ENCODE measurements around the gene INTS11. TPM values are rescaled to one million over a fixed set of nuclear protein-coding genes. Genes with fewer than 3 reads are reported as not detected.

INTS11 gene
- total RNA-seq, 1 donor from 2014 or later, result 94.2 TPM

DNA sequence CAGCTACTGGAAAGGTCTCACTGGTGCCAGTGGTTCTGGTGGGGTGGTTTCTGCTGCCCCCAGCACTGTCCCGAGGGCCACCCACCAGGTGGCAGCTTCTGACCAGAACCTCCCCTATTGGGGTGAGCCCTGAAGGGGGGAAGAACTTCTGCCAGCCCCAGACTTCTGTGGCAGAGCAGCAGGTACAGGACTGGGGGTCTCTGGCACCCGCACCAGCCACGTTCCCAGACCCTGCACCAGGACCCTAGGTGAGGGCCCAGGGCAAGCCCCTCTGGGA is 14.4 kb downstream of the INTS11 start:
- TF ChIP-seq, protein P1, sequence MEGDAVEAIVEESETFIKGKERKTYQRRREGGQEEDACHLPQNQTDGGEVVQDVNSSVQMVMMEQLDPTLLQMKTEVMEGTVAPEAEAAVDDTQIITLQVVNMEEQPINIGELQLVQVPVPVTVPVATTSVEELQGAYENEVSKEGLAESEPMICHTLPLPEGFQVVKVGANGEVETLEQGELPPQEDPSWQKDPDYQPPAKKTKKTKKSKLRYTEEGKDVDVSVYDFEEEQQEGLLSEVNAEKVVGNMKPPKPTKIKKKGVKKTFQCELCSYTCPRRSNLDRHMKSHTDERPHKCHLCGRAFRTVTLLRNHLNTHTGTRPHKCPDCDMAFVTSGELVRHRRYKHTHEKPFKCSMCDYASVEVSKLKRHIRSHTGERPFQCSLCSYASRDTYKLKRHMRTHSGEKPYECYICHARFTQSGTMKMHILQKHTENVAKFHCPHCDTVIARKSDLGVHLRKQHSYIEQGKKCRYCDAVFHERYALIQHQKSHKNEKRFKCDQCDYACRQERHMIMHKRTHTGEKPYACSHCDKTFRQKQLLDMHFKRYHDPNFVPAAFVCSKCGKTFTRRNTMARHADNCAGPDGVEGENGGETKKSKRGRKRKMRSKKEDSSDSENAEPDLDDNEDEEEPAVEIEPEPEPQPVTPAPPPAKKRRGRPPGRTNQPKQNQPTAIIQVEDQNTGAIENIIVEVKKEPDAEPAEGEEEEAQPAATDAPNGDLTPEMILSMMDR (IDR thresholded peaks at IDR 0.05; ENCODE audit: insufficient read depth, low read length, poor library complexity, severe bottlenecking), result peak; percentile 5
- no peaks in the 10 kb centered on the region for H3K27me3 ChIP-seq (ENCODE audit: control insufficient read depth, insufficient read depth, low read length)
- DNase-seq (ENCODE audit: low read depth), result no peak
- H3K36me3 ChIP-seq (ENCODE audit: control insufficient read depth, insufficient read depth, low read length), result peaks cover 4% of the 10 kb centered on the region
- no peak overlapping the region for H3K4me3 ChIP-seq (ENCODE audit: low read depth, low read length)

GRCh38 chr1:1309251-1310108 is 15.0 kb downstream of the INTS11 start:
- no peaks in the 10 kb centered on the region for H3K27me3 ChIP-seq (ENCODE audit: control insufficient read depth, insufficient read depth, low read length)
- DNase-seq (ENCODE audit: low read depth), result no peak
- TF ChIP-seq, protein P1 (IDR thresholded peaks at IDR 0.05; ENCODE audit: insufficient read depth, low read length, poor library complexity, severe bottlenecking), result no peak
- H3K36me3 ChIP-seq (ENCODE audit: control insufficient read depth, insufficient read depth, low read length), result peaks cover 4% of the 10 kb centered on the region
- peak overlapping the region; percentile 81 for H3K4me3 ChIP-seq (ENCODE audit: low read depth, low read length)

- TF ChIP-seq, protein P1 (IDR thresholded peaks at IDR 0.05; ENCODE audit: insufficient read depth, low read length, poor library complexity, severe bottlenecking), result no peak
- no peaks in the 10 kb centered on the region for H3K27me3 ChIP-seq (ENCODE audit: control insufficient read depth, insufficient read depth, low read length)
- H3K36me3 ChIP-seq (ENCODE audit: control insufficient read depth, insufficient read depth, low read length), result peaks cover 4% of the 10 kb centered on the region
- DNase-seq (ENCODE audit: low read depth), result no peak
- H3K4me3 ChIP-seq (ENCODE audit: low read depth, low read length), result peak overlapping the region; percentile 81
Measured at GRCh38 chr1:1308756-1309250, 15.7 kb downstream of the INTS11 start.

DNA sequence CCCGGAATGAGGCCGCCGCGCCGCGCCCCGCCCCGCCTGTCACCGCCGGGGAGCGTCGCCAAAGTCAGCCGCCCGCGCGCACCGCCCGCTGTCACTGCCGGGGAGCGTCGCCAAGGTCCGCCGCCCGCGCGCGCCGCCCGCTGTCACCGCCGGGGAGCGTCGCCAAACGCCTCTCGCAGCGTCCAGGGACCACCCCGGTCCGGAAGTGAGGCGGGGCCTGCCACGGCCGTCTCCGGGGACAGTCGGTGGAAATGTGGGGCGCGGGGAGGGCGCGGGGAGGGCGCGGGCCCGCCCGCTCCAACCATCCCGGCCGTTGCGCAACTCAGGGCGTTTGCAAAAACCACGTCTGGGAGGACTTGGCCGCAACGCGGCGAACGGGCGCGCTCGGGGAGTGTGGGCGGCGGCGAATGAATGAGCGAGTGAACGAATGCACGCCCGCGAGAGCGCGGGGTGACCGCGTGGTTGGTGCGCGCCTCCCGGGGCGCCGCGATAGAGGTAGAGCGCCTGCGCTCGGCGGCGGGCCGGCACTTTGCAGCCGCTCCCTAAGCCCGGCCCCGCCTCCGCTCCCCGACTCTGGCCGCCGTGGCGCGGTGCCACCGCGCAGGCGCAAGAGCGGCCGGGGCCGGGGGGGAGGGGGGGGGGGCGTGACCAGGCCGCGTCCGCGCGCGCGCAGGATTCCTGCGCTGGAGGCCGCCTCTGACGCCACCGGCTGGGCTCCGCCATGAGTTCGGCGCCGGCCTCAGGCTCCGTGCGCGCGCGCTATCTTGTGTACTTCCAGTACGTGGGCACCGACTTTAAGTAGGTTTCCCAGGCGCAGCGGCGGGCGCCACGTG is 16.3 kb downstream of the INTS11 start, which contains the start of the genes ACAP3 and PUSL1:
Gene ACAP3 (minus strand): TSS at position 8 of the 833 bp plus-strand sequence. CDS start 115 bp downstream, outside the sequence.
Gene PUSL1 (plus strand): TSS at position 675 of the 833 bp plus-strand sequence. CDS start 47 bp downstream, at position 722.
- TF ChIP-seq, protein P1 (IDR thresholded peaks at IDR 0.05; ENCODE audit: insufficient read depth, low read length, poor library complexity, severe bottlenecking), result no peak
- DNase-seq (ENCODE audit: low read depth), result peak; percentile 34
- no peaks in the 10 kb centered on the region for H3K27me3 ChIP-seq (ENCODE audit: control insufficient read depth, insufficient read depth, low read length)

GRCh38 chr1:1307261-1307922 is 17.1 kb downstream of the INTS11 start:
- H3K27me3 ChIP-seq (ENCODE audit: control insufficient read depth, insufficient read depth, low read length), result no peaks in the 10 kb centered on the region
- no peak for DNase-seq (ENCODE audit: low read depth)
- TF ChIP-seq, protein P1 (IDR thresholded peaks at IDR 0.05; ENCODE audit: insufficient read depth, low read length, poor library complexity, severe bottlenecking), result no peak
- H3K4me3 ChIP-seq (ENCODE audit: low read depth, low read length), result peak overlapping the region; percentile 50
- H3K36me3 ChIP-seq (ENCODE audit: control insufficient read depth, insufficient read depth, low read length), result peaks cover 3% of the 10 kb centered on the region

More for the DNA sequence above, 16.3 kb downstream of the INTS11 start, which contains the start of the genes ACAP3 and PUSL1:
- Histone ChIP-seq H3K36me3 (ENCODE audit: control insufficient read depth, insufficient read depth, low read length) (peaks cover 4% of the 10 kb centered on the region), H3K4me3 (ENCODE audit: low read depth, low read length) (peak within 1 kb of the TSS; percentile 81)
